WTC11 (cell line): Measurements from ENCODE around the gene GNG14. TPM values are rescaled to one million over a fixed set of nuclear protein-coding genes. Genes with fewer than 3 reads are reported as not detected.

Source experiments
- EMX1 ChIP-seq: fragments of 250-450 bp; sonication (Bioruptor Pico); IDR thresholded peaks from 2 replicates; pipeline ENCODE4 v1.8.0; 2021; ENCODE audit warnings: mild to moderate bottlenecking
- FOXJ3 ChIP-seq: sonication (generic); formaldehyde crosslinking; IDR thresholded peaks from 2 replicates; pipeline ENCODE4 v1.9.0; 2021; ENCODE audit warnings: missing genetic modification reagents, mild to moderate bottlenecking, borderline replicate concordance
- FOXK1 ChIP-seq: sonication (generic); formaldehyde crosslinking; IDR thresholded peaks from 2 replicates; pipeline ENCODE4 v1.8.0; 2022; ENCODE audit warnings: mild to moderate bottlenecking, moderate library complexity, missing genetic modification reagents
- FOXP4 ChIP-seq: sonication (generic); formaldehyde crosslinking; IDR thresholded peaks from 2 replicates; pipeline ENCODE4 v1.8.0; 2022; ENCODE audit warnings: mild to moderate bottlenecking, missing genetic modification reagents
- GRHL2 ChIP-seq: fragments of 250-450 bp; sonication (Bioruptor Pico); IDR thresholded peaks from 2 replicates; pipeline ENCODE4 v1.8.0; 2022; ENCODE audit warnings: mild to moderate bottlenecking, moderate library complexity; ENCODE audit not compliant: insufficient replicate concordance, severe bottlenecking
- IRF2 ChIP-seq: sonication (generic); formaldehyde crosslinking; IDR thresholded peaks from 2 replicates; pipeline ENCODE4 v1.8.0; 2022; ENCODE audit warnings: low read depth, missing genetic modification reagents, borderline replicate concordance
- JAZF1 ChIP-seq: fragments of 250-450 bp; sonication (Bioruptor Pico); IDR thresholded peaks from 2 replicates; pipeline ENCODE4 v1.9.0; 2021; ENCODE audit warnings: moderate library complexity, mild to moderate bottlenecking, inconsistent platforms
- KAT7 ChIP-seq: sonication (generic); formaldehyde crosslinking; IDR thresholded peaks from 2 replicates; pipeline ENCODE4 v1.8.1; 2023; ENCODE audit warnings: missing genetic modification reagents, mild to moderate bottlenecking, borderline replicate concordance
- MXD4 ChIP-seq: fragments of 250-450 bp; sonication (Bioruptor Pico); IDR thresholded peaks from 2 replicates; pipeline ENCODE4 v1.8.0; 2021; ENCODE audit warnings: mild to moderate bottlenecking, moderate library complexity, borderline replicate concordance
- NR2C2 ChIP-seq: sonication (generic); formaldehyde crosslinking; IDR thresholded peaks from 2 replicates; pipeline ENCODE4 v1.8.0; 2022; ENCODE audit warnings: mild to moderate bottlenecking, missing genetic modification reagents
- RELA ChIP-seq: sonication (generic); formaldehyde crosslinking; IDR thresholded peaks from 2 replicates; pipeline ENCODE4 v1.8.1; 2022; ENCODE audit warnings: missing genetic modification reagents, mild to moderate bottlenecking, borderline replicate concordance
- RORB ChIP-seq: fragments of 250-450 bp; sonication (Bioruptor Pico); IDR thresholded peaks from 2 replicates; pipeline ENCODE4 v1.9.0; 2021; ENCODE audit warnings: mild to moderate bottlenecking
- SMAD3 ChIP-seq: sonication (generic); formaldehyde crosslinking; IDR thresholded peaks from 2 replicates; pipeline ENCODE4 v1.8.0; 2022; ENCODE audit warnings: missing genetic modification reagents, mild to moderate bottlenecking, borderline replicate concordance
- SOX15 ChIP-seq: fragments of 250-450 bp; sonication (Bioruptor Pico); IDR thresholded peaks from 2 replicates; pipeline ENCODE4 v1.9.0; 2021; ENCODE audit warnings: mild to moderate bottlenecking
- SP1 ChIP-seq: sonication (generic); formaldehyde crosslinking; conservative IDR thresholded peaks from 2 replicates; pipeline ENCODE4 v1.8.1; 2022; ENCODE audit warnings: missing genetic modification reagents
- TCF7 ChIP-seq: sonication (generic); formaldehyde crosslinking; IDR thresholded peaks from 2 replicates; pipeline ENCODE4 v1.8.0; 2022; ENCODE audit warnings: mild to moderate bottlenecking, low read depth, missing genetic modification reagents, moderate library complexity
- TP53 ChIP-seq: sonication (generic); formaldehyde crosslinking; IDR thresholded peaks from 2 replicates; pipeline ENCODE4 v1.8.1; 2023; ENCODE audit warnings: mild to moderate bottlenecking, missing genetic modification reagents
- ZNF317 ChIP-seq: sonication (generic); formaldehyde crosslinking; IDR thresholded peaks from 2 replicates; pipeline ENCODE4 v1.8.1; 2023; ENCODE audit warnings: low read depth, mild to moderate bottlenecking, moderate library complexity, missing genetic modification reagents, borderline replicate concordance
- ZNF416 ChIP-seq: fragments of 250-450 bp; sonication (Bioruptor Pico); IDR thresholded peaks from 2 replicates; pipeline ENCODE4 v1.9.0; 2021; ENCODE audit warnings: mild to moderate bottlenecking, inconsistent platforms
- total RNA-seq: library from RNA; stranded (reverse); gene quantifications from 3 replicates; pipeline ENCODE4 v1.2.3, GENCODE V29; 2021
- TF ChIP-seq, protein P1 (sequence below): fragments of 250-450 bp; sonication (Bioruptor Pico); IDR thresholded peaks from 2 replicates; pipeline ENCODE4 v1.8.0; 2021; ENCODE audit warnings: mild to moderate bottlenecking
- TF ChIP-seq, protein P2 (sequence below): sonication (generic); formaldehyde crosslinking; IDR thresholded peaks from 2 replicates; pipeline ENCODE4 v1.8.1; 2023; ENCODE audit warnings: mild to moderate bottlenecking, missing genetic modification reagents, moderate library complexity
- TF ChIP-seq, protein P3 (sequence below): fragments of 250-450 bp; sonication (Bioruptor Pico); IDR thresholded peaks from 2 replicates; pipeline ENCODE4 v1.9.0; 2021; ENCODE audit warnings: mild to moderate bottlenecking
- TF ChIP-seq, protein P4 (sequence below): fragments of 250-450 bp; sonication (Bioruptor Pico); IDR thresholded peaks from 2 replicates; pipeline ENCODE4 v2.1.2; 2022; ENCODE audit warnings: mild to moderate bottlenecking, moderate library complexity
- TF ChIP-seq, protein P5 (sequence below): sonication (generic); formaldehyde crosslinking; IDR thresholded peaks from 2 replicates; pipeline ENCODE4 v1.8.1; 2023; ENCODE audit warnings: mild to moderate bottlenecking, missing genetic modification reagents, moderate library complexity
- TF ChIP-seq, protein P6 (sequence below): sonication (generic); formaldehyde crosslinking; IDR thresholded peaks from 2 replicates; pipeline ENCODE4 v1.8.1; 2022; ENCODE audit warnings: low read depth, missing genetic modification reagents, borderline replicate concordance
- TF ChIP-seq, protein P7 (sequence below): sonication (generic); formaldehyde crosslinking; IDR thresholded peaks from 2 replicates; pipeline ENCODE4 v1.8.1; 2022; ENCODE audit warnings: mild to moderate bottlenecking, moderate library complexity, missing genetic modification reagents

The GNG14 gene
- total RNA-seq, 1 experiment from 2014 or later, result not detected

- TF ChIP-seq, protein P1, sequence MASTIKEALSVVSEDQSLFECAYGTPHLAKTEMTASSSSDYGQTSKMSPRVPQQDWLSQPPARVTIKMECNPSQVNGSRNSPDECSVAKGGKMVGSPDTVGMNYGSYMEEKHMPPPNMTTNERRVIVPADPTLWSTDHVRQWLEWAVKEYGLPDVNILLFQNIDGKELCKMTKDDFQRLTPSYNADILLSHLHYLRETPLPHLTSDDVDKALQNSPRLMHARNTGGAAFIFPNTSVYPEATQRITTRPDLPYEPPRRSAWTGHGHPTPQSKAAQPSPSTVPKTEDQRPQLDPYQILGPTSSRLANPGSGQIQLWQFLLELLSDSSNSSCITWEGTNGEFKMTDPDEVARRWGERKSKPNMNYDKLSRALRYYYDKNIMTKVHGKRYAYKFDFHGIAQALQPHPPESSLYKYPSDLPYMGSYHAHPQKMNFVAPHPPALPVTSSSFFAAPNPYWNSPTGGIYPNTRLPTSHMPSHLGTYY (CRISPR knock-in tag), result no peak
- TF ChIP-seq, protein P2, sequence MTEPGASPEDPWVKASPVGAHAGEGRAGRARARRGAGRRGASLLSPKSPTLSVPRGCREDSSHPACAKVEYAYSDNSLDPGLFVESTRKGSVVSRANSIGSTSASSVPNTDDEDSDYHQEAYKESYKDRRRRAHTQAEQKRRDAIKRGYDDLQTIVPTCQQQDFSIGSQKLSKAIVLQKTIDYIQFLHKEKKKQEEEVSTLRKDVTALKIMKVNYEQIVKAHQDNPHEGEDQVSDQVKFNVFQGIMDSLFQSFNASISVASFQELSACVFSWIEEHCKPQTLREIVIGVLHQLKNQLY (CRISPR knock-in tag), result no peak
- TF ChIP-seq, protein P3, sequence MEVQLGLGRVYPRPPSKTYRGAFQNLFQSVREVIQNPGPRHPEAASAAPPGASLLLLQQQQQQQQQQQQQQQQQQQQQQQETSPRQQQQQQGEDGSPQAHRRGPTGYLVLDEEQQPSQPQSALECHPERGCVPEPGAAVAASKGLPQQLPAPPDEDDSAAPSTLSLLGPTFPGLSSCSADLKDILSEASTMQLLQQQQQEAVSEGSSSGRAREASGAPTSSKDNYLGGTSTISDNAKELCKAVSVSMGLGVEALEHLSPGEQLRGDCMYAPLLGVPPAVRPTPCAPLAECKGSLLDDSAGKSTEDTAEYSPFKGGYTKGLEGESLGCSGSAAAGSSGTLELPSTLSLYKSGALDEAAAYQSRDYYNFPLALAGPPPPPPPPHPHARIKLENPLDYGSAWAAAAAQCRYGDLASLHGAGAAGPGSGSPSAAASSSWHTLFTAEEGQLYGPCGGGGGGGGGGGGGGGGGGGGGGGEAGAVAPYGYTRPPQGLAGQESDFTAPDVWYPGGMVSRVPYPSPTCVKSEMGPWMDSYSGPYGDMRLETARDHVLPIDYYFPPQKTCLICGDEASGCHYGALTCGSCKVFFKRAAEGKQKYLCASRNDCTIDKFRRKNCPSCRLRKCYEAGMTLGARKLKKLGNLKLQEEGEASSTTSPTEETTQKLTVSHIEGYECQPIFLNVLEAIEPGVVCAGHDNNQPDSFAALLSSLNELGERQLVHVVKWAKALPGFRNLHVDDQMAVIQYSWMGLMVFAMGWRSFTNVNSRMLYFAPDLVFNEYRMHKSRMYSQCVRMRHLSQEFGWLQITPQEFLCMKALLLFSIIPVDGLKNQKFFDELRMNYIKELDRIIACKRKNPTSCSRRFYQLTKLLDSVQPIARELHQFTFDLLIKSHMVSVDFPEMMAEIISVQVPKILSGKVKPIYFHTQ (CRISPR knock-in tag), result 0 out of 2 replicates have a peak, but pooled peaks have one; percentile 19
- TF ChIP-seq, protein P4, sequence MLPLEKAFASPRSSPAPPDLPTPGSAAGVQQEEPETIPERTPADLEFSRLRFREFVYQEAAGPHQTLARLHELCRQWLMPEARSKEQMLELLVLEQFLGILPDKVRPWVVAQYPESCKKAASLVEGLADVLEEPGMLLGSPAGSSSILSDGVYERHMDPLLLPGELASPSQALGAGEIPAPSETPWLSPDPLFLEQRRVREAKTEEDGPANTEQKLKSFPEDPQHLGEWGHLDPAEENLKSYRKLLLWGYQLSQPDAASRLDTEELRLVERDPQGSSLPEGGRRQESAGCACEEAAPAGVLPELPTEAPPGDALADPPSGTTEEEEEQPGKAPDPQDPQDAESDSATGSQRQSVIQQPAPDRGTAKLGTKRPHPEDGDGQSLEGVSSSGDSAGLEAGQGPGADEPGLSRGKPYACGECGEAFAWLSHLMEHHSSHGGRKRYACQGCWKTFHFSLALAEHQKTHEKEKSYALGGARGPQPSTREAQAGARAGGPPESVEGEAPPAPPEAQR, result no peak
- no peak for TF ChIP-seq MXD4 (CRISPR knock-in tag)
- TF ChIP-seq TCF7 (CRISPR knock-in tag), result no peak
- TF ChIP-seq, protein P5, sequence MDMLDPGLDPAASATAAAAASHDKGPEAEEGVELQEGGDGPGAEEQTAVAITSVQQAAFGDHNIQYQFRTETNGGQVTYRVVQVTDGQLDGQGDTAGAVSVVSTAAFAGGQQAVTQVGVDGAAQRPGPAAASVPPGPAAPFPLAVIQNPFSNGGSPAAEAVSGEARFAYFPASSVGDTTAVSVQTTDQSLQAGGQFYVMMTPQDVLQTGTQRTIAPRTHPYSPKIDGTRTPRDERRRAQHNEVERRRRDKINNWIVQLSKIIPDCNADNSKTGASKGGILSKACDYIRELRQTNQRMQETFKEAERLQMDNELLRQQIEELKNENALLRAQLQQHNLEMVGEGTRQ (CRISPR knock-in tag), result no peak
- TF ChIP-seq, protein P6, sequence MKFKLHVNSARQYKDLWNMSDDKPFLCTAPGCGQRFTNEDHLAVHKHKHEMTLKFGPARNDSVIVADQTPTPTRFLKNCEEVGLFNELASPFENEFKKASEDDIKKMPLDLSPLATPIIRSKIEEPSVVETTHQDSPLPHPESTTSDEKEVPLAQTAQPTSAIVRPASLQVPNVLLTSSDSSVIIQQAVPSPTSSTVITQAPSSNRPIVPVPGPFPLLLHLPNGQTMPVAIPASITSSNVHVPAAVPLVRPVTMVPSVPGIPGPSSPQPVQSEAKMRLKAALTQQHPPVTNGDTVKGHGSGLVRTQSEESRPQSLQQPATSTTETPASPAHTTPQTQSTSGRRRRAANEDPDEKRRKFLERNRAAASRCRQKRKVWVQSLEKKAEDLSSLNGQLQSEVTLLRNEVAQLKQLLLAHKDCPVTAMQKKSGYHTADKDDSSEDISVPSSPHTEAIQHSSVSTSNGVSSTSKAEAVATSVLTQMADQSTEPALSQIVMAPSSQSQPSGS, result 0 out of 2 replicates have a peak, but pooled peaks have one; percentile 11
- no peak for TF ChIP-seq GRHL2 (CRISPR knock-in tag)
- peak; percentile 81 for TF ChIP-seq SP1 (CRISPR knock-in tag)
- TF ChIP-seq FOXJ3 (CRISPR knock-in tag), result no peak
- TF ChIP-seq SMAD3 (CRISPR knock-in tag), result 0 out of 2 replicates have a peak, but pooled peaks have one; percentile 55
- TF ChIP-seq FOXP4 (CRISPR knock-in tag), result no peak
- no peak; the same call in 1 of the 2 replicates for TF ChIP-seq NR2C2 (CRISPR knock-in tag)
- no peak for TF ChIP-seq TP53 (CRISPR knock-in tag)
- no peak for TF ChIP-seq JAZF1 (CRISPR knock-in tag)
- TF ChIP-seq ZNF317 (CRISPR knock-in tag), result no peak
- TF ChIP-seq ZNF416 (CRISPR knock-in tag), result no peak; the same call in 1 of the 2 replicates
- TF ChIP-seq RELA, result peak; percentile 60; the same call in 1 of the 2 replicates
- peak; percentile 80 for TF ChIP-seq FOXK1 (CRISPR knock-in tag)
- no peak for TF ChIP-seq KAT7 (CRISPR knock-in tag)
- peak; percentile 66; the same call in 1 of the 2 replicates for TF ChIP-seq EMX1
- TF ChIP-seq IRF2, result no peak
- no peak for TF ChIP-seq RORB (CRISPR knock-in tag)
- no peak for TF ChIP-seq SOX15 (CRISPR knock-in tag)
- TF ChIP-seq, protein P7, sequence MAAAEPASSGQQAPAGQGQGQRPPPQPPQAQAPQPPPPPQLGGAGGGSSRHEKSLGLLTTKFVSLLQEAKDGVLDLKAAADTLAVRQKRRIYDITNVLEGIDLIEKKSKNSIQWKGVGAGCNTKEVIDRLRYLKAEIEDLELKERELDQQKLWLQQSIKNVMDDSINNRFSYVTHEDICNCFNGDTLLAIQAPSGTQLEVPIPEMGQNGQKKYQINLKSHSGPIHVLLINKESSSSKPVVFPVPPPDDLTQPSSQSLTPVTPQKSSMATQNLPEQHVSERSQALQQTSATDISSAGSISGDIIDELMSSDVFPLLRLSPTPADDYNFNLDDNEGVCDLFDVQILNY, result no peak
Observed at GRCh38 chr19:12669270-12670158, 18.3 kb upstream of the GNG14 start (continued).
